Keratinocyte (primary cell): ENCODE results near the gene CLEC16A.

Experiments used
- EZH2 ChIP-seq: IDR thresholded peaks from one replicate; pipeline ENCODE4 v1.6.1; 2012; ENCODE audit warnings: inconsistent platforms, mild to moderate bottlenecking, low read length, moderate library complexity
- TF ChIP-seq, protein P1 (sequence below), 3 experiments: IDR thresholded peaks in 1 of 3; conservative IDR thresholded peaks in 1 of 3; optimal IDR thresholded peaks in 1 of 3; 2 replicates in 2 of 3; 3 replicates in 1 of 3; pipeline versions ENCODE3 to v1.5.1; 2011; ENCODE audit warnings: low read length in 3 of 3, mild to moderate bottlenecking in 3 of 3, moderate library complexity in 2 of 3, control low read depth in 1 of 3, inconsistent platforms in 1 of 3; ENCODE audit not compliant: insufficient read depth in 2 of 3; ENCODE audit errors: extremely low read depth in 1 of 3

DNA sequence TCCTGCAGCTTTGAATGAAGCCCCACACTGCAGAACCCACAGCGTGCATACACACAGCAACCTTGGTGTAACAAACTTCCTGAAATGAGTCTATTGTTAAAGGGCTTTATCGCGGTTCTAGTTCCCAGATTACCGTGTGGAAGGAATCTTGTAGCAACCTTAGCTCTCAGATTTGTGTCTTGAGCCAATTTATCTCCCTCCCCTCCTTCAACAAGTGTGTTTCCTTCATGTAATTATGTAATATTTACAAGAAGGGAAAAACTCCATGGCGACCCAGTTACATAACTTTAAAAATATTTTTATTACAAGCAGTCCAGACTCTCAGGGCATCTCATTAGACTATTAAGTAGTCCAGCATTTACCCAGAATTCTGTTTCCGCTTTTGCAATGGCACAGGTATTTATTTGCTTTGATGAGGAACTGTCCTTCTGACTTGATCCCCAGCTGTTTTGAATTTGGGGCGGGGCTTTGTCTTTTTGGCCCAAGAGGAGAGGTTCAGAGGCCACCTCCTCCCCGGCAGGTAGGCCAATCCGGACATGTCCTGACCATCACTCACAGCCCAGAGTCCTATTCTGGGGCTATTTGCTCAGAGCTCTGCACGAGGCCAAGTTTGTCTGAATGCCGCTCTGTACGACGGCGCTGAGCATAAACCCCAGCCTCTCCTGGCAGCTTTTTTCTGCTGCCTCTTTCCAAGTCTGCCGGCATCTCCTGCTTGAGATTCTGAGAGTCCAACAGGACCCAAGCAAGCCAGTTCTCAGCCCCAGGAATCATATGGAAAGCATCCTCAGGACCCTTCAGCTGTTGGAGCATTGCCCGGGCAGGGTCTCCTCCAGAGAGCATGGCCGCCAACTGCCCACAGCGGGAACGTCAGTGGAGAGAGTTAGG, 35.6 kb downstream of the CLEC16A start:
- TF ChIP-seq, protein P1, sequence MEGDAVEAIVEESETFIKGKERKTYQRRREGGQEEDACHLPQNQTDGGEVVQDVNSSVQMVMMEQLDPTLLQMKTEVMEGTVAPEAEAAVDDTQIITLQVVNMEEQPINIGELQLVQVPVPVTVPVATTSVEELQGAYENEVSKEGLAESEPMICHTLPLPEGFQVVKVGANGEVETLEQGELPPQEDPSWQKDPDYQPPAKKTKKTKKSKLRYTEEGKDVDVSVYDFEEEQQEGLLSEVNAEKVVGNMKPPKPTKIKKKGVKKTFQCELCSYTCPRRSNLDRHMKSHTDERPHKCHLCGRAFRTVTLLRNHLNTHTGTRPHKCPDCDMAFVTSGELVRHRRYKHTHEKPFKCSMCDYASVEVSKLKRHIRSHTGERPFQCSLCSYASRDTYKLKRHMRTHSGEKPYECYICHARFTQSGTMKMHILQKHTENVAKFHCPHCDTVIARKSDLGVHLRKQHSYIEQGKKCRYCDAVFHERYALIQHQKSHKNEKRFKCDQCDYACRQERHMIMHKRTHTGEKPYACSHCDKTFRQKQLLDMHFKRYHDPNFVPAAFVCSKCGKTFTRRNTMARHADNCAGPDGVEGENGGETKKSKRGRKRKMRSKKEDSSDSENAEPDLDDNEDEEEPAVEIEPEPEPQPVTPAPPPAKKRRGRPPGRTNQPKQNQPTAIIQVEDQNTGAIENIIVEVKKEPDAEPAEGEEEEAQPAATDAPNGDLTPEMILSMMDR (optimal IDR thresholded peaks at IDR 0.05 in 1 of 3, IDR thresholded peaks at IDR 0.05 in 1 of 3, conservative IDR thresholded peaks at IDR 0.05 in 1 of 3; ENCODE audit: extremely low read depth in 1 of 3, insufficient read depth in 2 of 3, low read length in 3 of 3): no peak
- TF ChIP-seq EZH2: no peak
